ENCODE data around the gene ARFGEF3.

ARFGEF3 gene

GRCh38 chr6:138218449-138218848 lies 56.7 kb downstream of the ARFGEF3 start, which contains the start of gene PBOV1:
PBOV1 (minus strand) TSS chr6:138218491; CDS start chr6:138218395, 96 bp downstream.
- no peak for DNase-seq

- DNase-seq: no peak
Measured at GRCh38 chr6:138219398-138219797, 57.7 kb downstream of the ARFGEF3 start.

GRCh38 chr6:138219901-138220300 lies 58.2 kb downstream of the ARFGEF3 start:
- DNase-seq: no peak

- DNase-seq: no peak
Measured at GRCh38 chr6:138222901-138223546, 61.3 kb downstream of the ARFGEF3 start.

GRCh38 chr6:138225953-138226352 lies 64.2 kb downstream of the ARFGEF3 start:
- no peak for DNase-seq

- no peak for DNase-seq
Measured at GRCh38 chr6:138226700-138227315, 65.1 kb downstream of the ARFGEF3 start.

- DNase-seq: no peak
Measured at GRCh38 chr6:138227316-138227781, 65.6 kb downstream of the ARFGEF3 start.

GRCh38 chr6:138229072-138229471 lies 67.3 kb downstream of the ARFGEF3 start:
- DNase-seq: no peak

GRCh38 chr6:138229663-138230179 lies 68.0 kb downstream of the ARFGEF3 start:
- no peak for DNase-seq

GRCh38 chr6:138230221-138230620 lies 68.5 kb downstream of the ARFGEF3 start:
- DNase-seq: no peak

GRCh38 chr6:138230759-138231380 lies 69.1 kb downstream of the ARFGEF3 start:
- DNase-seq: no peak

- DNase-seq: no peak
Measured at GRCh38 chr6:138231381-138231886, 69.7 kb downstream of the ARFGEF3 start.

- DNase-seq: no peak
Measured at GRCh38 chr6:138234363-138234762, 72.6 kb downstream of the ARFGEF3 start.

GRCh38 chr6:138235205-138235604 lies 73.5 kb downstream of the ARFGEF3 start:
- no peak for DNase-seq

GRCh38 chr6:138235693-138236092 lies 74.0 kb downstream of the ARFGEF3 start:
- no peak for DNase-seq

- no peak for DNase-seq
Measured at GRCh38 chr6:138237463-138237862, 75.7 kb downstream of the ARFGEF3 start.

GRCh38 chr6:138238368-138238767 lies 76.6 kb downstream of the ARFGEF3 start:
- DNase-seq: no peak

- no peak for DNase-seq
Measured at GRCh38 chr6:138239774-138240173, 78.0 kb downstream of the ARFGEF3 start.

GRCh38 chr6:138240476-138241245 lies 78.9 kb downstream of the ARFGEF3 start:
- no peak for DNase-seq

GRCh38 chr6:138241381-138241780 lies 79.6 kb downstream of the ARFGEF3 start:
- no peak for DNase-seq

- DNase-seq: no peak
Measured at GRCh38 chr6:138241934-138242333, 80.2 kb downstream of the ARFGEF3 start.

GRCh38 chr6:138242987-138243592 lies 81.4 kb downstream of the ARFGEF3 start:
- DNase-seq: no peak
